ENCODE data around the gene GJD4.

GJD4 gene, protein sequence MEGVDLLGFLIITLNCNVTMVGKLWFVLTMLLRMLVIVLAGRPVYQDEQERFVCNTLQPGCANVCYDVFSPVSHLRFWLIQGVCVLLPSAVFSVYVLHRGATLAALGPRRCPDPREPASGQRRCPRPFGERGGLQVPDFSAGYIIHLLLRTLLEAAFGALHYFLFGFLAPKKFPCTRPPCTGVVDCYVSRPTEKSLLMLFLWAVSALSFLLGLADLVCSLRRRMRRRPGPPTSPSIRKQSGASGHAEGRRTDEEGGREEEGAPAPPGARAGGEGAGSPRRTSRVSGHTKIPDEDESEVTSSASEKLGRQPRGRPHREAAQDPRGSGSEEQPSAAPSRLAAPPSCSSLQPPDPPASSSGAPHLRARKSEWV

DNA sequence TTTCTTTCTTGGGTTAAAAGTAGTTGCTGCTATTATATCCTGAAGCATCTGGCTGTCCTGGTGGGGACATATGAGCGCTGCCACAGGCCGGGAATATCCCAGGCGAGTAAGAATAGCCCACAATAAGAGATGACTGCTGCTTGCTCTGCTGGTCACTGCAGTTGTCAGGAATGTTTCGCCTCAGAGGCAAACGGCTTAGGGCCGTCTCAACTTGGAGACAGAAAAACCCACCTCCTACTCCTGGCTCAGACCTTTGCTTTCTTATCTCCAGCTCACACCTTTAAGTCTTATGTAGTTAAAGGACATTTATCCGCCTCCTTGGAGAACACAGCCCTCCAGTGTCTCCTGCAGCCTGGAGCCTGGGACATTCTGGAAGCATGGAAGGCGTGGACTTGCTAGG is at the start of gene GJD4:
TSS of gene GJD4 (plus strand) at position 151 of the 400 bp plus-strand sequence. CDS start at position 378, 227 bp downstream.
- DNase-seq, result no peak

DNA sequence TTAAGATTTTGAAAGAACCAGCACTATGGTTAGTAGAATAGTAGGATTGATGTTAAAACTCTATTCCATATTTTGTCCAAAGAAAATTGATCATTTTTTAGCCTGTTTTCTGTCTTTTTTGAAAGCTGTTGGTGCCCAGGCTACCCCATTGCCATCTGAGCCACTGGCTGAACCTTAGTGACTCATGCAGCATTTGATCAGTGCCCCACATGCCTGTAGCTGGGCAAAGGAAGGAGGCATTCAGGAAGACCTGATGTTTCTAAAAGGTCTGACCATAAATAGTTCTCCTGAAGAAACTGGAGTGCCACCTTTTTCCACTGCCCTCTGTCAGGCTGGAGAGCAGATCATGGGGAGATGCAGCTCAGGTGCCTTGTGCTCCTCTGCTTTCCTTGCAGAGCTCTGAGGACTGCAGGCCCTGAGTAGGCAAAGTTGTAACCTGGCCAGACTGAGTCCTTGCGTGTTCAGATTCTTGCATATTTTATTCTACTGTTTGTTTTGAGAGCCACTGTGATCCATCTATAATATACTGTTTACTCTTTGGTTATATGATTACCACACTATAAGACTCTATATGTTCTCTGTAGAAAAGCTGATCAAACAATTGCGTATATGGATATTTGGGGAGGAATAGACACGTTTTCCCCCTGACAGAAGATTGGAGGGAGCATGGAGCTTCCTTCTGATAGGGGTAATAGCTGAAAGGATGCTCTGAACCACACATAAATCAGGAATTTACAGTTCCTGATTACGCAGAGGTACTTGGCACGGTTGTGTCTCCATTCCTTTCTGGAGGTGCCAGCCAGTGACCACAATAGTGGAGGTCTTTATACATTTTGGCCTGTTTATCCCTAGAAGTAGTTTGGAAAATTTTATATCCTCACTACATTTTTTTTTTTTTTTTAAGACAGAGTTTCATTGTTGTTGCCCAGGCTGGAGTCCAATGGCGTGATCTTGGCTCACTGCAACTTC is 48.9 kb upstream of the GJD4 start:
- DNase-seq, result no peak

DNA sequence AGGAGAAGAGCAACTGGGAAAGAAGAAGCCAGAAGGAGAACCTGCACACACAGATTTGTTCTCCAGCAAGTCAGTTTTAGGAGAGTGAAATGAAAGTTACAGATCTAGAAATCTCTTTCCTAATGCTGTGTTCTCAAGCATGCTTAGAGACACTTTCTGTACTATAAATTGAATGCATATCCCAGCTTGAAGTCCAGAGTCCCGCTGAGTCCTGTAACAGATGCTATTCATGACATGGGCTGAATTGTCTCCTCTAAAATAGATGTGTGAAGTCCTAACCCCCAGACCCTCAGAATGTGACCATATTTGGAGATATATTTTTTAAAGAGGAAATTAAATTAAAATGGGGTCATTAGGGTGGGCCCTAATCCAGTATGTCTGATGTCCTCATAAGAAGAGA is 46.9 kb upstream of the GJD4 start:
- DNase-seq, result no peak

DNA sequence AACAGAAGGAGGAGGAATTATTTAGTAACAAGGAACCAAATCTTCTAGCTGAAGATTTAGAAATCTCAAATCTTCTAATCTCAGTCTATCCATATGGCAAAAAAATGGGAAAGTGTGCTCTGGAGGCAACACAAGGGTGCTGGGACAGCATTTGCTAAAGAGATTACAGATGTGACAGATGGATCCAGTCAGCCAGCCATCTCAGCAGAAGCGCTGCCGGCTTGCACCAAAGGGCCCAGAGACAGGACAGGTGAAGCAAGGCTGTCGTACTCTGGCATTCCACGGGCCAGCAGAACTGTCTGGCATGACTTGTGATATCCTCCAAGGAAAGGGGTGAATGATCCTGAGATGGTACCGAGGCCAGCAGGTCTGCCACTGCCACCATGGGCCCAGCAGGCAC is 45.7 kb upstream of the GJD4 start:
- no peak for DNase-seq

DNA sequence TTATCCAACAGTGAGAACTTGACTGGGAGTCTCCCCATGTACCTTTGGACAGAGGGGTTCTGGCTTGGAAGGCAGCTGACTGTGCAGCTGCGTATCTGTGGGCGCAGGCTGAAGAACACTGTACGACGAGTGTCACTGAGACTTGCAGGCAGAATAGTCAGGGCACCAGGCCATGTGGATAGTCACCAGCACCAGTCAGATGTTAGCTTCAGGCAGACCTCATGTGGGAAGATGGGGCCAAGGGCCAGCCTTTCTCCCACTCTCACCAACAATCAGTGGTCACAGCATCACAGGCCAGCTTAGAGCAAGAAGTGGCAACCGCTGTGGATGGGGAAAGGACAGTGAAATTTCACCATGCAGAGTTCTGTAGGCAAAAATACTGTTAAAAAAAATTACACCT is 43.4 kb upstream of the GJD4 start:
- DNase-seq, result no peak

DNA sequence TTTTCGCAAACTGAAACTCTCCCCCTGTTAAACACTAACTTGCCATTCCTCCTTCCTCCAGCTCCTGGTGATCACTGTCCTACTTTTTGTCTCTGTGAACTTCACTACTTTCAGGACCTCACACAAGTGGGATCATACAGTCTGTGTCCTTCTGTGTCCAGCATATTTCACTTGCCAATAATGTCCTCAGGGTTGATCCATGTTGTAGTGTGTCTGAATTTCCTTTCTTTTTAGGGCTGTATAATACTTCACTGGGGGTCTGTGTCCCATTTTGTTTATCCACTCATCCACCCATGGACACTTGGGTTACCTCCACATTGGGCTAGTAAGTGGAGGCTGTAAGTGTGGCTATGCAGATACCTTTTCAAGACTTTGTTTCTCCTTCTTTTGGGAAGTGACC is 42.7 kb upstream of the GJD4 start:
- DNase-seq, result no peak

DNA sequence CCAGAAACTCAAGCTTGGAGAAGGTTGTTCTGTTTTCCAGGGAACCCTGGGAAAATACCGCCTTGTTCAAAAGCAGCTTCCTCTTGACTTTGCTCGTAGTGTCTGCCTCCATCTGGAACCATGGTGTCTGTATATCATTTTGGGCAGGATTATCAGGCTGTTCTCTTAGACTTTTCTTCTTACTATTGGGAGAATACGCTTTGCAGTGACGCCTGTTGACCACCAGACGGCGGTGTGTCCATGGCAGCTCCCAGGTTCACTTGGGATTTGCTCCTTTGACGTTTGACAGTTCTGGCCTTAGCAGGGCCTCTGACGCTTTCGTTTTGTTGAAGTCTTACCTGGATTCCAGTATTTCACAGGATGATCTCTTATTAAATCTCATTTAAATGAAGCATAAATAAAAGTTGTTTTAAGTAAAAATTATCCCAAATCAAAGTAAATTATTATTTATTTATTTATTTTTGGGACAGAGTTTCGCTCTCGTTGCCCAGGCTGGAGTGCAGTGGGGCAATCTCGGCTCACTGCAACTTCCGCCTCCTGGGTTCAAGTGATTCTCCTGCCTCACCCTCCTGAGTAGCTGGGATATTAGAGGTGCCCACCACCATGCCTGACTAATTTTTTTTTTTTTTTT is 41.8 kb upstream of the GJD4 start:
- DNase-seq, result peak; percentile 15

DNA sequence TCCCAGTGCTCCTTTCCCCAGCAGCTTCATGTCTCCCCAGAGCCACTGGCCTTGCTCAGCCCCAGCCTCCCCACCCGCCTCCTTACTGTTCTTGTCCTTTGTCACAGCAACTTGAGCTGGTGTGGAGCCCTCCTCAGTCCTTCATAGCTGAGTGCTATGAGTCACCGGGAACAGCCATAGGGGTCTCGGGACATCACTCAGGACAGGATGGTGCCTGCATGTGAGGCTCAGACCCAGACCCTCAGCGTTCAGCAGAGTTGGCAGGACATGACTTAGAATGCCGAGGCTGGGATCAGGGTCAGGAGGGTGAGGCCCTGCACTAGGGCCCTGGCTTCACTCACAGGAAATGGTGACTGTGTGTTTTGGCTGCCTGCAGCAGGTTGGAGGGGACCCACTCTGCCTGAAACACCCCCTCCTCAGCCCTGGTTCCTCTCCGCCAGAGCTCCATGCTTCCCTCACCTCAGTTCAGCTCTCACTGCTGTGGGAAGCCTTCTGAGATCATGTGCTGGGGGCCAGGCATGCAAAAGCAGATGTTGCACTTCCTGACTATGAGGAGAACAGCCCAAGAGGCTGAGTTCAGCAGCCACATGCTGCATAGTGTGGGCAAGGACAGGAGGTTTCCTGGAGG is 40.7 kb upstream of the GJD4 start:
- DNase-seq, result no peak

DNA sequence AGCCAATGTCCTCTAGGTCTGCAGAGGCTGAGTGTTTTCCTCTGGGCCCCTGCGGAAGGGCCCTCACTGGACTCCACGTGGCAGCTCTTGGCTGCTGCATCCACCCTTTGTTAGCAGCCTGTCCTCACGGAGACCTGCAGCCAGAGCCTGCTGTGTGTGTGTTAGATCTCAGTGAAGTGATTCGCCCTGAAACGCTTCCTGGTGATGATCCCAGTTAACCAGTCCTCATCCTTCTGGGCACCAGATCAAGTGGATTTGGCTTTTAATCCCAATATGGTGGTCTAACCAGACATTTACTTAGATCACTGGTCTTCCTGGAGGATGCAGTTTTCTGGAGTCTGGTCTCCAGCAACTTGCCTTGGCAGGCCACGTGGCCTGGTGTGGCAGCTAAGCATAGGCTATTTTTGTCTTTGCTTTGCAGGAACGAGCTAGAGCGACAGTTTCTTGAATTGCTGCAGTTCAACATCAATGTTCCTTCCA is 39.5 kb upstream of the GJD4 start:
- no peak for DNase-seq

DNA sequence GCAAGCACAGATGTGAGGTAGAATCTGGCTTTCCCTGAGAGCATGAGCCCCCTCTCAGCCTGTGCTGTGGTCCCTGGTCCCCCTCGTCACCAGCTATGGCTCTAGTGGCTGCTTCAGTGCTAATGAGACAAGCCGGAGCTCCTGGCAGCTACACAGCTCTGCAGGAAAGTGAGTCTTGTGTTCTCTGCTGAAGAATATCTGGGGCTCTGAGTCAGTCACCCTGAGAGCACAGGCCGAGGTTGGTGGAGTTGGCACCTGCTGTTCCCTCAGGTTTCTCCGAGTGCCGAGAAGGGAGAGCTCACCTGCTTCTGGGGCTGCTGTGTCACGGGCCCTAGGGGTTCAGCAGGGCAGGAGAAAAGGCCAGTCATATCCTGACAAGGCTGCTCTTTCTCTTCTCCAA is 37.2 kb upstream of the GJD4 start:
- no peak for DNase-seq

DNA sequence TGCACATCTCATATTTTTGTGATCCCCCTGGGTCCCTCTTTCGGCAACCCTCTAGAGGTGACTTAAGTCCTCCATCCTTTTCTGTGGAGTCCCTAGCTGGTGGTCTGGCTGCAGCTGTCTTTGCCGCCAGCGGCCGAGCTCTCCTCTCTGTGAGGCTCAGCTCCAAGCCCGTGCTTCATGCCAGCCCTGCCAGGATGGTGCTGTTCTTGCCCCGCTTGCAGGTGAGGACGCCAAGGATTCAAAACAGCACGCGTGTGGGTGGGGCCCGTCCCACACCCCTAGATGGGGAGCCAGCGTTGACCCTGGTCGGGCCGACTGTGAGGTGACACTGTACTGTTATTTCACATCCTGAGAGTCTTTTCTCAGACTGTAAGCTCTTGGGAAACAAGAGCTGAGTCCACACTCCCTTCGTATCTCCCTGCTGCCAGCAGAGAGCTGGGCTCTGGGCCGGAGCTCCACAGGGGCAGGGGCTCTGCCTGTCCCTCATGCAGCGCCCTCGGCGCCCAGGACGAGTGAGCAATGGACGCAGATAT is 36.6 kb upstream of the GJD4 start:
- DNase-seq, result no peak

DNA sequence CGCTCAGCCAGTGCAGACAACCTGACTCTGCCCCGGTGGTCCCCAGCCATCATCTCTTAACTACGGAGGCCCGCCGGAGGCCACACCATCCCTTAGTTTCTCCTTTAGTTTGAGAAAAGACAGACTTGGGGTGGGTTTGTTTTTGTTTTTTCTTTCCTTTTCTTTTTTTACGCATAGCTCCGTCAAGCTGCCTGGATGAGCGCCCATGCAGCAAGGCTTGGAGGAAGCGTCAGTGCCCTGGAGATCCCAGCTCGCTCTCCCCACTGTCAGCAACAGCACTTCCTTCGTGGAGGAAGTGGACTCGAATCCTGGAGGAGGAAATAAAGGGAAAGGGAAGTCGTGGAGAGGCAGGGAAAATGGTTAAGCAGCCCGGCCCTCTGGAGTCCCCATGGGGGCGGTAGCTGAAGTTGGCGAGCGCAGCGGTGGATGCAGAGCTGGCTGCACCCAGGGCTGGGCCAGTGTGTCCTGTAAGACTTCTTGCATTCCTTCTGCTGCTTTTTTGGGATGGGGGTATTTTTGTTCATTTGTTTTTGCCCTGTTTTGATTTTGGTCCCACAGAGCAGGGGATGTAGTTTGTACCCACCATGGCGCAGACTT is 35.9 kb upstream of the GJD4 start:
- no peak for DNase-seq

DNA sequence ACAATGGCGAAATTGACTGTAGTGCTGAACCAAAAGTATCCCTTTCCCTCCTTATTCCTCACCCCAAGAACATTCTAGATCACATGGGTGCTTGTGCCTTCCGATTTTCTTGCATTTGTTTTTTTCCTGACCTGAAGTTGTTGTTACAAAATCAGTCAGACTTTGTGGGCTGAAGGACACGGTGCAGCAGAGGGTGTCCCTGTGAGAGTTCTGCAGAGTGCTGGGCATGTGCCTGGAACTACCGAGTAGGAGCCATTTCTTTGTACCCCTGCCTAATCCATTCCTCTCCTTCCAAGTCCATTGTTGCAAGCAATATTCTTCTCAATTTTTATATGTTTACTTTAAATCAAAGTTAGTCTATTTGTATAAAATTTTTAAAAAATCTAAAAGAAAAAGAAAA is 35.3 kb upstream of the GJD4 start:
- no peak for DNase-seq

DNA sequence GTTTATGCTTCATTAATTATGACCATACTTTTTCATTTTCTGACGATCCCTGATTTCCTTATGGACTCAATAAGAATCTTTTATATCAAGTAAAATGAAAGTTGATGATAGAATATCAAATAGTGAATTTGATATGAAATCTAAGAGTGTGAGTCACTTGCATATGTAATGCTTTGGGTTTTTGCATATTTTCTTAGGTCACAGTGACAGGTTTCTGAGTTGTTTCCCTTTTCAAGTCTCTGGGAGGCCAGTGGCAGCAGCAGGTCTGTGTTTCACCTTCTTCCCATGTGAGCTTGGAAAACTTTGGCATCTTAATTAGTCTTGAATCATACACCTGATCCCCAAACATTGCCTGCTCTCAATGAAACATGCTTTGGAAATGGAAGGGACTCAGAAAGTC is 34.7 kb upstream of the GJD4 start:
- no peak for DNase-seq

DNA sequence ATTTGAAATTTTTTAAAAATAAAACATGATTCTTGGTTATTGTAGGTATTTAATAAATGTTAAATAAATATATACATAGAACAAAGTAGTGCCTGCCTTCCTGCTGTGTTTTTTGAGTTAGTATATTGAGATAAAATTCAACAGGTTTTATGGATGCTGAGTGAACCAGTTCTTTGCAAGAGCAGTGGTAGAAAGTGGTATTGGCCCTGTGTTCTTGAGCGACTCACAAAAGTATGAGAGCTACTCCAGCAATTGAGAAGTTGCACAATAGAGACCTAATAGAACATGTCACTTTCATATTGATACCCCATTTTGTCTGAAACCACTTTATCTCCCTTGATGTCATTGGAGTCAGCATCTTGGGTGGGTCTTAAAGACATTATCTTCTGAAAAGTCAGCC is 32.6 kb upstream of the GJD4 start:
- DNase-seq, result no peak

DNA sequence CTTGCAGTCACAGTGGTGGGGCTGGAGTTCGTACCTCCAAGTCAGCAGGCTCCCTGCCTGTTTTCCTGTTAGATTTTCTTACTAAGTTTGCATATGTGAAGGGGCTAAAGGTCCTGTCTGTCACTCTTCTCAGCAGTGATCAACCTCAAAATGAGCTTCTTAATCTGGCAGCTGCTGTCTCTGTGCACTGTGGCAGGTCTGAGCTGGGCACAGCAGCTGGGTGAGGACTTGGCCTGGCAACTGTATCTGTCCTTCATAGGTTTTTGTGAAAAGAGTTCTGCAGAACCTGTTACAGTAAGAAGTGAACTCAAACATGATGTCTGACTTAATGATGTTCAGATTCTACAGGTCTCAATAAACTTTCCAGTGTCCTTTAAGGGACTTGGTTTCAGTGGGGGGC is 31.3 kb upstream of the GJD4 start:
- DNase-seq, result no peak

DNA sequence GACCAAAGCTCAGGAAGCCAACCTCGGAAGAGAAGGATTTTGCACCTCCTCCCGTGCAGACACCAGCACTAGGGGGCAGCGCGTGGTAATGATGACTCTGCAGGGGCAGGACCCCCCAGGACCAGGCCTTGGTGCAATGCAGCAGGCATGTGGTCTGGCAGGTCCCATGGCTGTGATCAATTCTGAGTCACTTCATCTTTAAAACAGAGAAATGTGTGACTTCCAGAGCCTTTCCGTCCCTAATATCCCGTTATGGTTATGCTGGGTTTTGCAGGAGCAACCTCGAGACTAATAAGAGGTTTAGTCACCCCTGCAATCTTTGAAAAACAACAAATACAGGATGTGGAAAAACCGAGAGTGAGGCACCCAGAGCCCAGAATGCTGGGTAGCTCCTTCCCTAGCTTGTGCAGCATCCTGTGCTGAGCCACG is 30.2 kb upstream of the GJD4 start:
- DNase-seq, result no peak

DNA sequence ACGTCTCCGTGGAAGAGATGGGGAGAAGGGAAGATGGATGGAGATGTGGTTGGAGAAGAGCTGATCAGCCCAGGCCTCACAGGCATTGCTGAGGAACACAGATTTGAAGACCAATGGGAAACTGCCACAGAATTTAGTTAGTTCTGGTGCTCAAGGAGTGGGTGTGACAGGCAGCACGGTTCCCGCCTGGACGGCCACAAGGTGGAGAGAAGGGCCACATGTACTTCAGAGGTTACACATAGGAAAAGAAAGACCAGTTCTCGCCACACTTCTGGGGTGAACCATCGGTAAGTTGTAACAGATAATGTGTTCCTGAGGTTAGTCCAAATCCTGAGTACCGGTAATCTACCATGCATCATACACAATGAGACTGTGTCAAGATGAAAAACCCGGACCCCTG is 29.5 kb upstream of the GJD4 start:
- DNase-seq, result no peak

DNA sequence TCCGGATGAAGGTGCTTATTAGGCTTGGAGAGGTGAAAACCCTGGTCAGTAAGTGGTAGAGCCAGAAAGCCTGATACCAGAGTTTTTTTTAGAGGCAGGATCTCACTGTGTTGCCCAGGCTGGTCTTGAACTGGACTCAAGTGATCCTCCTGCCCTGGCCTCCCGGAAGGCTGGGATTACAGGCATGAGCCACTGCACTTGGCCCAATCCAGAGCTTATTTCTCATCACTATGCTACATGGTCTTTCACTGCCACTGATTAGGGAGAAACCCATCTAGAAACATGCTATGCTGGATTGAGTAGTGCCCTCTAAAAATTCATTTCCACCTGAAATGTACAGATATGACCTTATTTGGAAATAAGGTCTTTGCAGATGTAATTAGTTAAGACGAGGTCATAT is 28.4 kb upstream of the GJD4 start:
- DNase-seq, result no peak

DNA sequence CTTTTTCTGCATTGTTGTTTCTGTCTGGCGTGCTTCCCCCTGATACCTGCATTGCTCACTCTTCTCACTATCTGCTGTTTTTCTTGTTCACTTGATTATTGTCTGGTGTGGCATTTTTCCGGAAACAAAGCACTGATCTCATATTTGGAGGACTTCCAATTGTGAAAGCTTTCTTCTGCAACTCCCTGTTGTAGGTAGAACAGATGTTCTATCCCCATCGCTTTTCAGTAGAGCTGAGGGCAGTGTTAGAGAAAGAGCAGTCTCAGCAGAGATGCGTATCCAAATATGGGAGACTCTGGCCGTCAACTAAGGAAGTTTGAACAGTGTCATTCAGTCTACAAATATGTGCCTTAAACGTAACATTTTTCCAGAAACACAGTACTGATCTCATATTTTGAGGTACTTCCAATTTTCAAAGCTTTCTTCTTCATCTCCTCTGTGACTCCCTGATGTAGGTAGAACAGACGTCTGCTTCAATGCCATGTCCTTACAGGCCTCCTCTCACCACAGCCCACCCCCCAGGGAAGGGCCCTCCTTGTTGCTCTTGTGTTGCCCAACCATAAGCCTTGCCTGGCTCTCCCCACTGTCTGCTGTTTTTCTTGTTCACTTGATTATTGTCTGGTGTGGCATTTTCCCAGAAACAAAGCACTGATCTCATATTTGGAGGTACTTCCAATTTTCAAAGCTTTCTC is 27.1 kb upstream of the GJD4 start:
- DNase-seq, result no peak

DNA sequence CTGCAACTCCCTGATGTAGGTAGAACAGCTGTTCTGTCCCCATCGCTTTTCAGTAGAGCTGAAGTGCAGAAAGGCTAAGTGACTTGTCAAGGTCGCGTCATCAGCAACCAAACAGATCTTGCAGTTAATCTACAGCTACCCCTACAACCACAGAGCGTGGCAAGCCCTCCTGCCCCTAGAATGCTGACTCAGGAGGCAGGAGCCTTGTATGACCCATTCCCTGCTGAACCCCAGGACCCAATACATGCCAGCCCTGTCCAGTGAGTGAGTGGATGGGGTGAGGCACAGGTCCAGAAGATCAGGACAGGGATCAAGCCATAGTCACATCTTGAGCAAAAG is 26.6 kb upstream of the GJD4 start:
- no peak for DNase-seq

DNA sequence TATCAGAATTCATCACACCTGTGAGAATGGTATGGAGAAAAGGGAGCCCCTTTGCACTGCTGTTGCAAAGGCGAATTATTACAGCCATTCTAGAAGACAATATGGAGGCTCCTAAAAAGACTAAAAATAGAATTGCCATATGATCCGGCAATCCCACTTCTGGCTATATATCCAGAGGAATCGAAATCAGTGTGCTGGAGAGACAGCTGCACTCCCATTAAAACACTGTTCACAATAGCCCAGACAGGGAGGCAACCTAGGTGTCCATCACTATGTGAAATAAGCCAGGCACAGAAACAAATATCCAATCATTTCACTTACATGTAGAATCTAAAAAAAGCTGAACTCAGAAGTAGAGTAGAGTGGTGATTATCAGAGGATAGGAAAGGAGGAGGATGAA is 26.0 kb upstream of the GJD4 start:
- DNase-seq, result no peak
